Gastrocnemius medialis (tissue), 4 donors: Measurements from ENCODE around the gene PRM1. TPM values are rescaled to one million over a fixed set of nuclear protein-coding genes. Genes with fewer than 3 reads are reported as not detected.

ENCODE experiments used
- ATAC-seq, 2 donors: fragments of 150-250 bp; one replicate each; pipeline ENCODE4 v1.9.1; 2016
- DNase-seq, 2 donors: peaks; one replicate each; pipeline ENCODE4 v3.0.0-alpha.2; 2019
- H3K27ac ChIP-seq, 4 donors: fragments of 200-600 bp; sonication (generic); 1 replicate in 1 of 4; 2 replicates in 3 of 4; pipeline ENCODE4 v1.5.1; 2016 to 2018; ENCODE audit warnings: mild to moderate bottlenecking in 2 of 4, moderate library complexity in 1 of 4
- H3K27me3 ChIP-seq, 3 donors: fragments of 200-600 bp; sonication (generic) in 2 of 3; 1 replicate in 1 of 3; 2 replicates in 2 of 3; pipeline versions ENCODE4 v1.5.1 to v1.6.0; 2016 to 2019; ENCODE audit warnings: mild to moderate bottlenecking in 1 of 3, moderate library complexity in 1 of 3
- H3K36me3 ChIP-seq, 2 donors: fragments of 200-600 bp; sonication (generic) in 1 of 2; one replicate each; pipeline ENCODE4 v1.5.1; 2017 to 2018
- H3K4me1 ChIP-seq, 2 donors: fragments of 200-600 bp; sonication (generic) in 1 of 2; one replicate each; pipeline ENCODE4 v1.5.1; 2016 to 2017; ENCODE audit warnings: mild to moderate bottlenecking in 2 of 2
- H3K4me3 ChIP-seq, 4 donors: fragments of 200-600 bp; sonication (generic) in 3 of 4; 1 replicate in 1 of 4; 2 replicates in 3 of 4; pipeline ENCODE4 v1.5.1; 2016 to 2019; ENCODE audit warnings: mild to moderate bottlenecking in 2 of 4
- H3K9me3 ChIP-seq, 3 donors: fragments of 200-600 bp; sonication (generic) in 2 of 3; 1 replicate in 1 of 3; 2 replicates in 2 of 3; pipeline ENCODE4 v1.5.1; 2016 to 2019
- POLR2A ChIP-seq, 2 donors: fragments of 450-650 bp; IDR thresholded peaks; one replicate each; pipeline ENCODE4 v1.6.1; 2017; ENCODE audit warnings: antibody characterized with exemption in 2 of 2, mild to moderate bottlenecking in 2 of 2, moderate library complexity in 2 of 2
- in situ Hi-C, 4 donors: fragments of 200-750 bp; cut with MboI; loops; one replicate each; pipeline versions ENCODE4 v1.15.0 to v1.8.0; 2017; ENCODE audit warnings: low sequenced_read_pairs in 4 of 4
- intact Hi-C: fragments of 100-400 bp; cut with DNase I; formaldehyde crosslinking; loops from one replicate; pipeline ENCODE4 v1.15.1; 2023; ENCODE audit warnings: low total_unique reads
- total RNA-seq, 4 donors: library from RNA; depleted of rRNA; stranded (reverse); fragments of >200 nt; gene quantifications; one replicate each; pipeline versions ENCODE4 v1.1.0 to v1.2.3, GENCODE V29; 2016
- TF ChIP-seq, protein P1 (sequence below), 5 experiments: fragments of 450-650 bp in 3 of 5; fragments of 200-600 bp in 2 of 5; sonication (generic) in 2 of 5; IDR thresholded peaks in 4 of 5; conservative IDR thresholded peaks in 1 of 5; 1 replicate in 4 of 5; 2 replicates in 1 of 5; pipeline ENCODE4 v1.5.1; 2016 to 2019; ENCODE audit warnings: antibody characterized with exemption in 5 of 5, mild to moderate bottlenecking in 3 of 5, moderate library complexity in 3 of 5

The PRM1 gene
- total RNA-seq, 4 donors from 2014 or later = not detected

DNA sequence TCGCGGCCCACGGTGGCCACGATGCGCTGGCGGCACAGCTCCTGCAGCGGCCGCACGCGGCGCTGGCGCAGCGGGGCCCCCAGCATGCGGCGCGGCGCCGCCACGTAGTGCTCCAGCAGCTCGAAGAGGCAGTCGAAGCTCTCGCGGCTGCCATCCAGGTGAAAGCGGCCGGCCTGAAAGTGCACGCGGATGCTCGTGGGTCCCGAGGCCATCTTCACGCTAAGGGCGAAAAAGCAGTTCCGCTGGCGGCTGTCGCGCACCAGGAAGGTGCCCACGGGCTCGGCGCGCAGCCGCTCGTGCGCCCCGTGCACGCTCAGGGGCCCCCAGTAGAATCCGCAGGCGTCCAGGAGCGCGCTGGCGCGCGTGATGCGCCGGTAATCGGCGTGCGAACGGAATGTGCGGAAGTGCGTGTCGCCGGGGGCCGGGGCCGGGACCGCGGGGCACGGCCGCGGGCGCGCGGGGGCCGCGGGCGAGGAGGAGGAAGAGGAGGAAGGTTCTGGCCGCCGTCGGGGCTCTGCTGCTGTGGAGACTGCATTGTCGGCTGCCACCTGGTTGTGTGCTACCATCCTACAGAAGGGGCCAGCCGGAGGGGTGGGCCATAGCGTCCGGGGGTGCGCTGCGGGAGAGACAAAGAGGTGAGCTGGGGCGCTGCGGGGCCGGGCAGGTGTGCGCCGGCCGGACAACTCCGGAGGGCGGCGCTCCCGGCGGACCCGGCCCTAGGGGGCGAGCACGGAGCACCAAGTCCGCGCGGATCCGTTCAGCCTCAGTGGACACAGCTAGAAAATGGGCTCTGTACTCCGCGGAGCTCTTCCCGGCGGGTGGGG is 26.0 kb downstream of the PRM1 start:
- TF ChIP-seq, protein P1, sequence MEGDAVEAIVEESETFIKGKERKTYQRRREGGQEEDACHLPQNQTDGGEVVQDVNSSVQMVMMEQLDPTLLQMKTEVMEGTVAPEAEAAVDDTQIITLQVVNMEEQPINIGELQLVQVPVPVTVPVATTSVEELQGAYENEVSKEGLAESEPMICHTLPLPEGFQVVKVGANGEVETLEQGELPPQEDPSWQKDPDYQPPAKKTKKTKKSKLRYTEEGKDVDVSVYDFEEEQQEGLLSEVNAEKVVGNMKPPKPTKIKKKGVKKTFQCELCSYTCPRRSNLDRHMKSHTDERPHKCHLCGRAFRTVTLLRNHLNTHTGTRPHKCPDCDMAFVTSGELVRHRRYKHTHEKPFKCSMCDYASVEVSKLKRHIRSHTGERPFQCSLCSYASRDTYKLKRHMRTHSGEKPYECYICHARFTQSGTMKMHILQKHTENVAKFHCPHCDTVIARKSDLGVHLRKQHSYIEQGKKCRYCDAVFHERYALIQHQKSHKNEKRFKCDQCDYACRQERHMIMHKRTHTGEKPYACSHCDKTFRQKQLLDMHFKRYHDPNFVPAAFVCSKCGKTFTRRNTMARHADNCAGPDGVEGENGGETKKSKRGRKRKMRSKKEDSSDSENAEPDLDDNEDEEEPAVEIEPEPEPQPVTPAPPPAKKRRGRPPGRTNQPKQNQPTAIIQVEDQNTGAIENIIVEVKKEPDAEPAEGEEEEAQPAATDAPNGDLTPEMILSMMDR (IDR thresholded peaks at IDR 0.05 in 4 of 5, conservative IDR thresholded peaks at IDR 0.05 in 1 of 5) = no peak
- TF ChIP-seq POLR2A (IDR thresholded peaks at IDR 0.05) = no peak
- peak overlapping the region; percentile 94 to 99 (median 96) for H3K27ac ChIP-seq
- DNase-seq = peak in 1 of 2 donors; percentile 26
- intact Hi-C loops (loop anchor here (2.0 to 10.0 kb wide), 2 partner anchors 30 to 510 kb away; partner anchors contain the start of gene NUBP1), in situ Hi-C loops (no loop called here)
- H3K4me3 ChIP-seq = peak overlapping the region; percentile 70 to 94 (median 84)
- H3K4me1 ChIP-seq = peaks cover 15 to 16% of the 10 kb centered on the region in 2 donors
- H3K9me3 ChIP-seq = no peaks in the 10 kb centered on the region
- no peaks in the 10 kb centered on the region for H3K27me3 ChIP-seq
- ATAC-seq = peak in 1 of 2 donors; percentile 13
- no peaks in the 10 kb centered on the region for H3K36me3 ChIP-seq

- H3K4me1 ChIP-seq = peaks cover 13 to 15% of the 10 kb centered on the region in 2 donors
- intact Hi-C loops = loop anchor here (2.0 to 10.0 kb wide), 2 partner anchors 29 to 509 kb away; partner anchors contain the start of gene NUBP1
- H3K27ac ChIP-seq = peak overlapping the region in 2 of 4 donors; percentile 24 to 42
- no peaks in the 10 kb centered on the region for H3K36me3 ChIP-seq
- no peaks in the 10 kb centered on the region for H3K27me3 ChIP-seq
- no peaks in the 10 kb centered on the region for H3K9me3 ChIP-seq
- ATAC-seq (no peak), DNase-seq (no peak)
- H3K4me3 ChIP-seq = peak overlapping the region; percentile 70 to 94 (median 84)
- in situ Hi-C loops = no loop called here
- TF ChIP-seq, protein P1 (IDR thresholded peaks at IDR 0.05 in 4 of 5, conservative IDR thresholded peaks at IDR 0.05 in 1 of 5) = no peak
- no peak for TF ChIP-seq POLR2A (IDR thresholded peaks at IDR 0.05)
Measured at GRCh38 chr16:11253995-11254912, 26.9 kb downstream of the PRM1 start.

DNA sequence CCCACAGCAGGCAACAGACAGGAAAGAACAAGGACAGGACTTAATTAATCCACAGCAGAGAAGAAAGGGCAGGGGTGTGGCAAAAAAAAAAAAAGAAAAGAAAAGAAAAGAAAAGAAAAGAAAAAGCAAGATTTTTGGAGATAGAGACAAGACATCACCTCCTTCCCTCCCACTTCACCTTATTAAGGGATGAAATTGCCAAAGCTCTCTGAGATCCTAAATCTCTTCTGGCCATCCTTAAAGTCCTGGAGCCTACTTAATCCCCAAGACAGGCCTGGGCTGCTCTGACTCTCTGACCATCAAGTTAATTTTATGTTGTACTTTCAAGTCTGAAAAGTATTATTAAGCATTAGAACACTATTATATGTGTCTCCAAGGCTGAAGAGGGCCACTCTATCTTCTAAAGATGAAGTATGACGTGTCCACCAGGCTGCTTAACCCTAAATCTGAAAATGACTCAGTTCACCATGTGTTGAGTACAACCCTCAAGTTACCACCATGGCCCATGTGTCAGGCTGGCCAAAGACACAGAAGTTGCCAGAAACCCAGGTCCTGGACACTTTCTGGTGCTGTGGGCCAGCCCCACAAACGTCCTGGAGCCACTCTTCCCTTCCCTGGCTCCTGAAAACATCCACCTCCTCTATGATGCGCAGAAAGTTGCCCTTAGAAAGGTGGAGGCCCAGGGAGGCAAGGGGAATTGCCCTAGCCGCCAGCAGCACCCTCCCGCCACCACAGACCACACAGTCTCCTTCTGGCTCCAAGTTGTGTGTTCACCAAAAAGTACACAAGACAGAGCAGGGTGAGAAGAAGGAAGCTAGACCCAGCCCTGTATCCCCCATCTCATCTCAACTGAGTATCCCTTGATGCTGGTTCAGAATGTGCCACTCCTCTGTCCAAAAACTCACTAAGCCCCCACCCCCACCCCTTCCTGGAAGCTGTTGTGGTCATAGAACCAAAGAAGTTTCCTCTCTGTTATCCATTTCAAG is 27.8 kb downstream of the PRM1 start:
- no peaks in the 10 kb centered on the region for H3K36me3 ChIP-seq
- no peak for TF ChIP-seq POLR2A (IDR thresholded peaks at IDR 0.05)
- TF ChIP-seq, protein P1 (IDR thresholded peaks at IDR 0.05 in 4 of 5, conservative IDR thresholded peaks at IDR 0.05 in 1 of 5) = no peak
- in situ Hi-C loops (no loop called here), intact Hi-C loops (loop anchor here (10.0 kb wide), 1 partner anchor 509 kb away; the partner anchor contains the start of gene NUBP1)
- peaks cover 10 to 15% of the 10 kb centered on the region in 2 donors for H3K4me1 ChIP-seq
- ATAC-seq (no peak), DNase-seq (no peak)
- H3K27me3 ChIP-seq = no peaks in the 10 kb centered on the region
- H3K27ac ChIP-seq = peak overlapping the region in 3 of 4 donors; percentile 3 to 42 (median 24)
- H3K4me3 ChIP-seq = peak overlapping the region in 3 of 4 donors; percentile 79 to 94 (median 88)
- H3K9me3 ChIP-seq = no peaks in the 10 kb centered on the region

GRCh38 chr16:11252482-11252931 is 28.6 kb downstream of the PRM1 start:
- Histone ChIP-seq H3K27me3 (no peaks in the 10 kb centered on the region), H3K4me1 (peaks cover 10 to 14% of the 10 kb centered on the region in 2 donors), H3K9me3 (no peaks in the 10 kb centered on the region), H3K4me3 (no peak overlapping the region), H3K27ac (no peak overlapping the region), H3K36me3 (no peaks in the 10 kb centered on the region)
- DNase-seq (no peak), ATAC-seq (no peak)
- intact Hi-C loops = loop anchor here (10.0 kb wide), 1 partner anchor 508 kb away; the partner anchor contains the start of gene NUBP1
- in situ Hi-C loops = no loop called here
- no peak for TF ChIP-seq POLR2A (IDR thresholded peaks at IDR 0.05)
- TF ChIP-seq, protein P1 (IDR thresholded peaks at IDR 0.05 in 4 of 5, conservative IDR thresholded peaks at IDR 0.05 in 1 of 5) = no peak
